ENCODE measurements around the gene PLXNA4.

PLXNA4 gene

GRCh38 chr7:132451161-132451560 lies 125.1 kb downstream of the PLXNA4 start:
- Histone ChIP-seq H3K9me3 (ENCODE audit: control insufficient read depth, insufficient read depth, low read depth, low read length) (no peaks in the 10 kb centered on the region), H3K36me3 (ENCODE audit: control insufficient read depth in 2 of 2, insufficient read depth in 1 of 2, low read length in 2 of 2) (no peaks in the 10 kb centered on the region), H3K4me1 (ENCODE audit: control insufficient read depth, insufficient read depth, low read length) (no peaks in the 10 kb centered on the region), H3K4me3 (ENCODE audit: low read depth, low read length) (no peak overlapping the region), H3K27ac (ENCODE audit: extremely low read depth, low read depth, low read length) (no peak overlapping the region)
- CTCF ChIA-PET: no interaction called here
- TF ChIP-seq ZFP69B (tag by site-specific recombination; IDR thresholded peaks at IDR 0.05) (no peak), ZNF19 (tag by site-specific recombination; IDR thresholded peaks at IDR 0.05; ENCODE audit: low read depth) (no peak), SP3 (tag by site-specific recombination; IDR thresholded peaks at IDR 0.05) (no peak), ZNF610 (tag by site-specific recombination; IDR thresholded peaks at IDR 0.05; ENCODE audit: borderline replicate concordance) (no peak), ZNF354C (tag by site-specific recombination; IDR thresholded peaks at IDR 0.05; ENCODE audit: borderline replicate concordance, low read depth) (no peak)
- POLR2A ChIA-PET: no interaction called here

DNA sequence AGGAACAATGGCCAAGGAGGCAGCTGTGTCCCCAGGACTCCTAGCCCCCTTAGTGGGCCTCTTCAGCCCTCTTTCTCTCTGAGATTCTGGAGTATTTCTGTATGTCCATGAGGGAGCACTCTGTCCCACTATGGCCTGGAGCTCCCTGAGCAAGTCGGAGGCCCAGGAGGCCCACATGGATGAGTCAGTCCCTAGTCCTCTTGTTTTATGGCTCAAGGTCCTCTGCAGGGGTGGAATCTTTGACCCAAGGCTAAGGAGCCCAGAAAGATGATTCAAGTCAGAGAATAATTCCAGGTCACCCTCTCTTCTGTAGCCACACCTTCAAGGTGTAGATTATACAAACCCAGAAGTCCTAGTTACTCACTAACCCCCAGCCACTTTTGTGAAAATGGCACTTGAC lies 125.6 kb downstream of the PLXNA4 start:
- Histone ChIP-seq H3K4me3 (ENCODE audit: low read depth, low read length) (no peak overlapping the region), H3K4me1 (ENCODE audit: control insufficient read depth, insufficient read depth, low read length) (no peaks in the 10 kb centered on the region), H3K9me3 (ENCODE audit: control insufficient read depth, insufficient read depth, low read depth, low read length) (no peaks in the 10 kb centered on the region), H3K27ac (ENCODE audit: extremely low read depth, low read depth, low read length) (no peak overlapping the region), H3K36me3 (ENCODE audit: control insufficient read depth in 2 of 2, insufficient read depth in 1 of 2, low read length in 2 of 2) (no peaks in the 10 kb centered on the region)
- POLR2A ChIA-PET: no interaction called here
- TF ChIP-seq, protein P1, sequence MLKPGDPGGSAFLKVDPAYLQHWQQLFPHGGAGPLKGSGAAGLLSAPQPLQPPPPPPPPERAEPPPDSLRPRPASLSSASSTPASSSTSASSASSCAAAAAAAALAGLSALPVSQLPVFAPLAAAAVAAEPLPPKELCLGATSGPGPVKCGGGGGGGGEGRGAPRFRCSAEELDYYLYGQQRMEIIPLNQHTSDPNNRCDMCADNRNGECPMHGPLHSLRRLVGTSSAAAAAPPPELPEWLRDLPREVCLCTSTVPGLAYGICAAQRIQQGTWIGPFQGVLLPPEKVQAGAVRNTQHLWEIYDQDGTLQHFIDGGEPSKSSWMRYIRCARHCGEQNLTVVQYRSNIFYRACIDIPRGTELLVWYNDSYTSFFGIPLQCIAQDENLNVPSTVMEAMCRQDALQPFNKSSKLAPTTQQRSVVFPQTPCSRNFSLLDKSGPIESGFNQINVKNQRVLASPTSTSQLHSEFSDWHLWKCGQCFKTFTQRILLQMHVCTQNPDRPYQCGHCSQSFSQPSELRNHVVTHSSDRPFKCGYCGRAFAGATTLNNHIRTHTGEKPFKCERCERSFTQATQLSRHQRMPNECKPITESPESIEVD (tag by site-specific recombination; IDR thresholded peaks at IDR 0.05): no peak
- no peak for TF ChIP-seq ZNF707 (tag by site-specific recombination; IDR thresholded peaks at IDR 0.05)
- TF ChIP-seq ZBTB8A (tag by site-specific recombination; IDR thresholded peaks at IDR 0.05): no peak
- no peak for TF ChIP-seq PATZ1 (tag by site-specific recombination; IDR thresholded peaks at IDR 0.05)
- TF ChIP-seq OSR2 (tag by site-specific recombination; IDR thresholded peaks at IDR 0.05): no peak
- CTCF ChIA-PET: interaction anchor here (1.1 kb wide), 1 partner anchor 14 kb away, joined by 4 read pairs; no protein-coding TSS in a partner anchor

DNA sequence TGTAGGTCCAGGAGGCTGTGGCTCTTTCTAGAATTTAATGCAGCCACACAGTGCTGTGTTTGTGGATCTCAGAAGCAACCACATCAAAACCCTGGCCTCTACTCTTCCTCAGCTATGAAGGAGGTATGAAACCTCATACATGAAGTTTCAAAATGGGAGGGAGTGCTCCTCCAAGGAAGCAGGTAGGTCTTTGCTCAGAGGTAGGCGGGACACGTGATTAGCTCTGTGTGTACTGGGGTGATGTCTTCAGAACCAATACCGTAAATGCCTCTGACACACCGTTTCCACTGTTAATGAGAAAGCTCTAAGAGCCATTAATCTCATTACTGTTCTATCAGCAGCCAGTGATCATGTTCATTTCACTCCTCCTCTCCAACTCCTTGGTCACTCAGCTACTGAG lies 126.1 kb downstream of the PLXNA4 start:
- Histone ChIP-seq H3K4me3 (ENCODE audit: low read depth, low read length) (no peak overlapping the region), H3K36me3 (ENCODE audit: control insufficient read depth in 2 of 2, insufficient read depth in 1 of 2, low read length in 2 of 2) (no peaks in the 10 kb centered on the region), H3K9me3 (ENCODE audit: control insufficient read depth, insufficient read depth, low read depth, low read length) (no peaks in the 10 kb centered on the region), H3K4me1 (ENCODE audit: control insufficient read depth, insufficient read depth, low read length) (no peaks in the 10 kb centered on the region), H3K27ac (ENCODE audit: extremely low read depth, low read depth, low read length) (no peak overlapping the region)
- CTCF ChIA-PET: interaction anchor here (1.1 kb wide), 1 partner anchor 13 kb away, joined by 4 read pairs; no protein-coding TSS in a partner anchor
- TF ChIP-seq ZNF221 (tag by site-specific recombination; IDR thresholded peaks at IDR 0.05; ENCODE audit: borderline replicate concordance): no peak
- TF ChIP-seq, protein P2, sequence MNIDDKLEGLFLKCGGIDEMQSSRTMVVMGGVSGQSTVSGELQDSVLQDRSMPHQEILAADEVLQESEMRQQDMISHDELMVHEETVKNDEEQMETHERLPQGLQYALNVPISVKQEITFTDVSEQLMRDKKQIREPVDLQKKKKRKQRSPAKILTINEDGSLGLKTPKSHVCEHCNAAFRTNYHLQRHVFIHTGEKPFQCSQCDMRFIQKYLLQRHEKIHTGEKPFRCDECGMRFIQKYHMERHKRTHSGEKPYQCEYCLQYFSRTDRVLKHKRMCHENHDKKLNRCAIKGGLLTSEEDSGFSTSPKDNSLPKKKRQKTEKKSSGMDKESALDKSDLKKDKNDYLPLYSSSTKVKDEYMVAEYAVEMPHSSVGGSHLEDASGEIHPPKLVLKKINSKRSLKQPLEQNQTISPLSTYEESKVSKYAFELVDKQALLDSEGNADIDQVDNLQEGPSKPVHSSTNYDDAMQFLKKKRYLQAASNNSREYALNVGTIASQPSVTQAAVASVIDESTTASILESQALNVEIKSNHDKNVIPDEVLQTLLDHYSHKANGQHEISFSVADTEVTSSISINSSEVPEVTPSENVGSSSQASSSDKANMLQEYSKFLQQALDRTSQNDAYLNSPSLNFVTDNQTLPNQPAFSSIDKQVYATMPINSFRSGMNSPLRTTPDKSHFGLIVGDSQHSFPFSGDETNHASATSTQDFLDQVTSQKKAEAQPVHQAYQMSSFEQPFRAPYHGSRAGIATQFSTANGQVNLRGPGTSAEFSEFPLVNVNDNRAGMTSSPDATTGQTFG (tag by site-specific recombination; IDR thresholded peaks at IDR 0.05; ENCODE audit: borderline replicate concordance): no peak
- no peak for TF ChIP-seq ZNF701 (tag by site-specific recombination; IDR thresholded peaks at IDR 0.05)
- TF ChIP-seq TCF7L2 (IDR thresholded peaks at IDR 0.05; ENCODE audit: borderline replicate concordance, low read depth, low read length): no peak
- no peak for TF ChIP-seq TRIM28 (IDR thresholded peaks at IDR 0.05; ENCODE audit: borderline replicate concordance, low read length)
- no peak for TF ChIP-seq ZNF350 (tag by site-specific recombination; IDR thresholded peaks at IDR 0.05)
- TF ChIP-seq ZNF121 (tag by site-specific recombination; IDR thresholded peaks at IDR 0.05): no peak
- no peak for TF ChIP-seq ZNF707 (tag by site-specific recombination; IDR thresholded peaks at IDR 0.05)
- no peak for TF ChIP-seq GFI1B (tag by site-specific recombination; IDR thresholded peaks at IDR 0.05)
- TF ChIP-seq ZFP37 (tag by site-specific recombination; IDR thresholded peaks at IDR 0.05): no peak
- no peak for TF ChIP-seq MZF1 (tag by site-specific recombination; IDR thresholded peaks at IDR 0.05; ENCODE audit: borderline replicate concordance)
- POLR2A ChIA-PET: no interaction called here

Measured in HEK293 (cell line).